NCI-H2196 treated with DMSO at 0.1 percent for 48 hours (cell line): ENCODE data around the gene VAV3.

Source experiments
- DNase-seq: peaks from one replicate; lab custom pipeline; 2025; ENCODE audit not compliant: unreplicated experiment; lab: John Stamatoyannopoulos, UW

Gene VAV3

GRCh38 chr1:107939256-107939655, 25.7 kb downstream of the VAV3 start:
- no peak for DNase-seq

- no peak for DNase-seq
These were observed 28.2 kb downstream of the VAV3 start for GRCh38 chr1:107936498-107937481.

- no peak for DNase-seq
These were observed 29.4 kb downstream of the VAV3 start for GRCh38 chr1:107935396-107936064.

GRCh38 chr1:107934578-107934977, 30.4 kb downstream of the VAV3 start:
- no peak for DNase-seq

- no peak for DNase-seq
These were observed 31.2 kb downstream of the VAV3 start for GRCh38 chr1:107933736-107934135.

- no peak for DNase-seq
These were observed 34.7 kb downstream of the VAV3 start for GRCh38 chr1:107930292-107930691.

- DNase-seq, result no peak
These were observed 37.2 kb downstream of the VAV3 start for GRCh38 chr1:107927820-107928219.

GRCh38 chr1:107926436-107927080, 38.4 kb downstream of the VAV3 start:
- DNase-seq, result no peak

- no peak for DNase-seq
These were observed 39.4 kb downstream of the VAV3 start for GRCh38 chr1:107925565-107925964.

- DNase-seq, result no peak
These were observed 44.0 kb downstream of the VAV3 start for GRCh38 chr1:107920999-107921398.

- DNase-seq, result no peak
These were observed 44.4 kb downstream of the VAV3 start for GRCh38 chr1:107920561-107920960.

GRCh38 chr1:107919953-107920352, 45.0 kb downstream of the VAV3 start:
- DNase-seq, result no peak

GRCh38 chr1:107914119-107914765, 50.7 kb downstream of the VAV3 start:
- no peak for DNase-seq

GRCh38 chr1:107912656-107913055, 52.3 kb downstream of the VAV3 start:
- DNase-seq, result no peak

- no peak for DNase-seq
These were observed 64.7 kb downstream of the VAV3 start for GRCh38 chr1:107900090-107900945.

GRCh38 chr1:107899655-107900054, 65.3 kb downstream of the VAV3 start:
- no peak for DNase-seq

- no peak for DNase-seq
These were observed 67.3 kb downstream of the VAV3 start for GRCh38 chr1:107897438-107898345.

- no peak for DNase-seq
These were observed 68.0 kb downstream of the VAV3 start for GRCh38 chr1:107896936-107897335.

GRCh38 chr1:107896401-107896800, 68.6 kb downstream of the VAV3 start:
- no peak for DNase-seq
